WI38 (cell line): ENCODE data around the gene DEFB123.
"Not testable (repeated sequence)": the region's sequence is repeated elsewhere in the genome, so short reads cannot be mapped to it uniquely, and the experiment has no call there.

ENCODE experiments used
- H3K4me3 ChIP-seq: 2 replicates; pipeline ENCODE4 v1.5.1; 2011; ENCODE audit warnings: low read depth, mild to moderate bottlenecking, control low read depth, low read length
- TF ChIP-seq, protein P1 (sequence below): IDR thresholded peaks from 2 replicates; pipeline ENCODE4 v1.5.1; 2012; ENCODE audit warnings: low read depth, mild to moderate bottlenecking, control low read depth, low read length

Gene DEFB123

DNA sequence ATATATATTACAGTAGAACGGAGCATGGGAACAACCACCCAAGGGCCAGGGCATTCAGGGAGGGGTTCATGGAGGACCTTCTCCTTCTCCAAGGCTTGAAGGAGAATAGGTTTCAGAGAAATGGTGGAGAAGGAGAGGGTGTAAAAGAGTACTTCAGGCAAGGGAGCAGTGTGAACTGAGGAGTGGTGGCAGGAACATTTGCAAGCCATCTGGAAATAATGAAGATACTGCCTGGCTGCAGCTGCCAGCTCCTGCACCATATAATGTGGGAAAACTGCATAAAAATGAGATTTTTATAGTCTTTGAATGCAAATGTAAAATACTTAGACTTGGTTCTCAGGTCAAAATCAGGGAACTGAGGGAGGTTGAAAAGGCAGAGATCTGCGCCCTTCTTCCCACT is 24.8 kb upstream of the DEFB123 start:
- TF ChIP-seq, protein P1, sequence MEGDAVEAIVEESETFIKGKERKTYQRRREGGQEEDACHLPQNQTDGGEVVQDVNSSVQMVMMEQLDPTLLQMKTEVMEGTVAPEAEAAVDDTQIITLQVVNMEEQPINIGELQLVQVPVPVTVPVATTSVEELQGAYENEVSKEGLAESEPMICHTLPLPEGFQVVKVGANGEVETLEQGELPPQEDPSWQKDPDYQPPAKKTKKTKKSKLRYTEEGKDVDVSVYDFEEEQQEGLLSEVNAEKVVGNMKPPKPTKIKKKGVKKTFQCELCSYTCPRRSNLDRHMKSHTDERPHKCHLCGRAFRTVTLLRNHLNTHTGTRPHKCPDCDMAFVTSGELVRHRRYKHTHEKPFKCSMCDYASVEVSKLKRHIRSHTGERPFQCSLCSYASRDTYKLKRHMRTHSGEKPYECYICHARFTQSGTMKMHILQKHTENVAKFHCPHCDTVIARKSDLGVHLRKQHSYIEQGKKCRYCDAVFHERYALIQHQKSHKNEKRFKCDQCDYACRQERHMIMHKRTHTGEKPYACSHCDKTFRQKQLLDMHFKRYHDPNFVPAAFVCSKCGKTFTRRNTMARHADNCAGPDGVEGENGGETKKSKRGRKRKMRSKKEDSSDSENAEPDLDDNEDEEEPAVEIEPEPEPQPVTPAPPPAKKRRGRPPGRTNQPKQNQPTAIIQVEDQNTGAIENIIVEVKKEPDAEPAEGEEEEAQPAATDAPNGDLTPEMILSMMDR, result no peak

DNA sequence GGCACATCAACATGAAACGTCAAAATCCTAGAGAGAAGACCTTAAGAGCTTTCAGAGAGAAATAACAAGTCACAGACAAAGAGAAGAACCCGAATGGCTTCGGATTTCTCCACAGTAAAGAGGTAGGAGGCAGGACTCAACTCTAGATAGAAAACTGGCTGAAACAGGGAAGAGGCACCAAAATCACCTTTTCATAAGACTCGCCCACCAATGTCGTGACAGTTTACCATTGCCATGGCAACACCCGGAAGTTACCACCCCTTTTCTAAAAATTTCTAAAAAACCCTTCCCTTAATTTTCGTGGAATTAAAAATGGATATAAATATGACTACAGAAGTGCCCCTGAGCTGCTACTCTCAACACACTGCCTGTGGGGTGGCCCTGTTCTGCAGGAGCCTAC is 22.1 kb upstream of the DEFB123 start:
- TF ChIP-seq, protein P1, result no peak

More for the DNA sequence above, 24.8 kb upstream of the DEFB123 start:
- H3K4me3 ChIP-seq, result no peak overlapping the region

DNA sequence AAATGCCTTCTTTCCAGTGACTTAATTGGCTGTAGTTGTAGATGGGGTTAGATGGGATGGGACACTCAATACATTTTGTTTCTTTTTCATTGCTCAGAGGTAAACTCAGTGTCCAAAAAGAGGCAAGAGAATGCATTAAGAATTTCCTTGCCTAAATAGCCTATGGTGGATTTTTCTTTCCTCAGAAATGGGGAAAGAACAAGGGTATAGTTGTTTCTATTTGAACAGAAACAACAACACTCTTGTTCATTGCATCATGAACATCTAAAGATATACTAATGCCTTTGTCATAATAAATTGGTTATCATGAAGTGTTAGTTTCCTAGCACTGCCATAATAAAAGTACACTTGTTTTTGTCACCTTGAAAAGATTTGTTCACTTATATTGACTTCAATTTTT is 14.6 kb upstream of the DEFB123 start:
- no peak overlapping the region for H3K4me3 ChIP-seq
- TF ChIP-seq, protein P1, result no peak

More for the DNA sequence above, 22.1 kb upstream of the DEFB123 start:
- H3K4me3 ChIP-seq, result no peak overlapping the region

DNA sequence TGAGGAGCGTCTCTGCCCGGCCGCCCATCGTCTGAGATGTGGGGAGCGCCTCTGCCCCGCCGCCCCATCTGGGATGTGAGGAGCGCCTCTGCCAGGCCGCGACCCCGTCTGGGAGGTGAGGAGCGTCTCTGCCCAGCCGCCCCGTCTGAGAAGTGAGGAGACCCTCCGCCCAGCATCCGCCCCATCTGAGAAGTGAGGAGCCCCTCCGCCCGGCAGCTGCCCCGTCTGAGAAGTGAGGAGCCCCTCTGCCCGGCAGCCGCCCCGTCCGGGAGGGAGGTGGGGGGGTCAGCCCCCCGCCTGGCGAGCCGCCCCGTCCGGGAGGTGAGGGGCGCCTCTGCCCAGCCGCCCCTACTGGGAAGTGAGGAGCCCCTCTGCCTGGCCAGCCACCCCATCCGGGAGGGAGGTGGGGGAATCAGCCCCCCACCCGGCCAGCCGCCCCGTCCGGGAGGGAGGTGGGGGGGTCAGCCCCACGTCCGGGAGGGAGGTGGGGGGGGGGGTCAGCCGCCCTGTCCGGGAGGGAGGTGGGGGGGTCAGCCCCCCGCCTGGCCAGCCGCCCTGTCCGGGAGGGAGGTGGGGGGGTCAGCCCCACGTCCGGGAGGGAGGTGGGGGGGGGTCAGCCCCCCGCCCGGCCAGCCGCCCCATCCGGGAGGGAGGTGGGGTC is 13.4 kb upstream of the DEFB123 start:
- H3K4me3 ChIP-seq, result not testable (repeated sequence)

DNA sequence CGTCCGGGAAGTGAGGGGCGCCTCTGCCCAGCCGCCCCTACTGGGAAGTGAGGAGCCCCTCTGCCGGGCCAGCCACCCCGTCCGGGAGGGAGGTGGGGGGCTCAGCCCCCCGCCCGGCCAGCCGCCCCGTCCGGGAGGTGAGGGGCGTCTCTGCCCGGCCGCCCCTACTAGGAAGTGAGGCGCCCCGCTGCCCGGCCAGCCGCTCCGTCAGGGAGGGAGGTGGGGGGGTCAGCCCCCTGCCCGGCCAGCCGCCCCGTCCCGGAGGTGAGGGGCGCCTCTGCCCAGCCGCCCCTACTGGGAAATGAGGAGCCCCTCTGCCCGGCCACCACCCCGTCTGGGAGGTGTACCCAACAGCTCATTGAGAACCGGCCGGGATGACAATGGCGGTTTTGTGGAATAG is 12.9 kb upstream of the DEFB123 start:
- H3K4me3 ChIP-seq, result not testable (repeated sequence)

DNA sequence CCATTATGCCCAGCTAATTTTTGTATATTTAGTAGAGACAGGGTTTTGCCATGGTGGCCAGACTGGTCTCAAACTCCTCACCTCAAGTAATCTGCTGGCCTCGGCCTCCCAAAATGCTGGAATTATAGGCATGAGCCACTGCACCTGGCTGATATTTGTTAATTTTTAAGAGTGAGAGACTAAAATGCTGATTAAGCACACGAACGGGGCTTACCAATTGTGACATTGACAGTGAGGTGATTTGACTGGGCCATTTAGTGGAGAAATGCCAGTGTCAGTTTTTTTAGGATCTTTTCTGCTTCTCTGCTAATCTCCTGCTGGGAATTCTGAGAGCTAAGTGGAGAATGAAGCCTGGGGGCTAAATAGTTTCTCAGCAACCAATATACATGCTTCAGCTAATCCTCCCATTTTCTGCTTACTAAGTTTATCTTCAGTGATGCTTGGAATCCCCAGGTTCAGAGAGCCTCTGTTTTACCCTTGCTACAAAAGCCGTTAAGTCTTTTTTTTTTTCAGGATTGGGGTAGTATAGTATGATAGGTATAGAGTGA is 9.8 kb upstream of the DEFB123 start:
- TF ChIP-seq, protein P1, result no peak
- H3K4me3 ChIP-seq, result no peak overlapping the region

DNA sequence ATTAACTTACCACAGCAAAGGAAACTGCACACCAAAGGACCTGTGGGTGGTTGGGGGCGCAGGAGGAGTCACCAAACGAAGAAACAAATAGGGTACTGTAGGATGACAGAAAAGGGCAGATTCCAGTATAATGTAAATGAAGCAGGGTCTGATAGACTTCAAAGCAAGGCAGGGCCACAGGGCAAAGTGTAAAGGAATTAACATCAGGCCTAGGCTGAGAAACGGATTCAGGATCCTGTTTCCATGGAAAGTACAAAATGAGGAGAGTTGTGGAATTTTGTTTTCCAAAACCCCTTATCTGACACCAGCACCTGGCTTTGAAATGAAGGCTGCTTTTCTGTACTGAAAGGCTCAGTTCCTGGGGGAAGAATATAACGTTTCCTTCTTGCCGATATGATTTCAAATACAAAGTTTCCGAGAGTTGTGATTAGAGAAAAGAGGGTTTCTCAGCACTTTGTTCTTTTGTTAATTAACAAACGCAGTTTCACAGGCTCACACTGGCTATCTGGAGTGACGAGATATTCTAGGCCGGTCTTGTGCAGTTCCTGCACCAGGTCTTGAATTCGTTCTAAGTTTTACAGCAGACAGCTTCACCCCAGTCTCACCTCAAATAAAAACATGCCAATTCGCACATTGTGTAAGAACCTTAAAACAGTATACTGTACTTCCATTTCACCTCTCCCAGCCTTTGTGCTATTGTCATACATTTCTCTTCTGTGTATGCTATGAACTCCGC is 5.8 kb downstream of the DEFB123 start:
- TF ChIP-seq, protein P1, result no peak
- H3K4me3 ChIP-seq, result no peak overlapping the region
